ENCODE results near the gene ATRX. TPM values are rescaled to one million over a fixed set of nuclear protein-coding genes. Genes with fewer than 3 reads are reported as not detected.

ATRX gene
- total and polyA plus RNA-seq, 2 of the 8 experiments (the other 6 are each of a cell fraction or from before 2014, with no cell fraction given), result 28.4 to 97.8 TPM

DNA sequence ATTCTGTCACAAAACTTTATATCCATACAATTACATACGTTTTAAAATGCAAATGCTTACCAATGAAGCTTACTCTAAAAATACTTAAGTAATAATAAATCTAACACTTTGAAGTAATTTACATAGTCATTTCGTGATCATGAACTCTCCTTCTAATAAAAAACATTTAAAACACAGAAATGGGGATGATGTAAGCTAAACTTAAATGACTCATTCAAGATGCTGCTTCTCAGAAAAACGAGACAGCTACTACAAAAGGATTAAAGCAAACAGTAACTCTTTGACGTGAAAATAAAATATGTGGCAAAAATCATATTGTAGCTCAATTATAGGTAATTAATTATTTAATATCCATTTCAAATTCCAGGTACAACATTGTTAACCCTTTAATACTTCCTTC lies 190.2 kb downstream of the ATRX start:
- 95% methylated on average over 4 of the region's 4 CpGs; no CpG with 5 or more reads in 1 of the 2 experiments for WGBS, 2 experiments (ENCODE audit: extremely low coverage in 1 of 2, insufficient coverage in 1 of 2, insufficient read length in 1 of 2, insufficient replicate concordance in 2 of 2, low coverage in 1 of 2, low lambda C conversion rate in 2 of 2, missing lambda C conversion rate in 1 of 2)
- H4K5ac ChIP-seq (ENCODE audit: insufficient read length, low read depth, low read length), result no peak overlapping the region
- H3K9me3 ChIP-seq (ENCODE audit: insufficient read depth in 2 of 2, low read depth in 1 of 2, low read length in 1 of 2), result no peaks in the 10 kb centered on the region
- FAIRE-seq (no peak), DNase-seq (ENCODE audit: low read depth in 1 of 2, low spot score in 2 of 2) (no peak)
- no peak overlapping the region for H2BK120ac ChIP-seq (replicated peaks; ENCODE audit: low read depth, low read length)
- no peak overlapping the region for H3K23ac ChIP-seq (ENCODE audit: insufficient read length)
- no peak overlapping the region for H3K18ac ChIP-seq (ENCODE audit: extremely low read depth, low read length)
- no peak overlapping the region for H3K14ac ChIP-seq (ENCODE audit: insufficient read length)
- H2AFZ ChIP-seq (ENCODE audit: low read length), result no peak overlapping the region
- TF ChIP-seq SIX5 (IDR thresholded peaks at IDR 0.05; ENCODE audit: low read depth, low read length), result no peak
- TF ChIP-seq, protein P1, sequence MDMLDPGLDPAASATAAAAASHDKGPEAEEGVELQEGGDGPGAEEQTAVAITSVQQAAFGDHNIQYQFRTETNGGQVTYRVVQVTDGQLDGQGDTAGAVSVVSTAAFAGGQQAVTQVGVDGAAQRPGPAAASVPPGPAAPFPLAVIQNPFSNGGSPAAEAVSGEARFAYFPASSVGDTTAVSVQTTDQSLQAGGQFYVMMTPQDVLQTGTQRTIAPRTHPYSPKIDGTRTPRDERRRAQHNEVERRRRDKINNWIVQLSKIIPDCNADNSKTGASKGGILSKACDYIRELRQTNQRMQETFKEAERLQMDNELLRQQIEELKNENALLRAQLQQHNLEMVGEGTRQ (IDR thresholded peaks at IDR 0.05; ENCODE audit: low read length), result no peak
- TF ChIP-seq, protein P2, sequence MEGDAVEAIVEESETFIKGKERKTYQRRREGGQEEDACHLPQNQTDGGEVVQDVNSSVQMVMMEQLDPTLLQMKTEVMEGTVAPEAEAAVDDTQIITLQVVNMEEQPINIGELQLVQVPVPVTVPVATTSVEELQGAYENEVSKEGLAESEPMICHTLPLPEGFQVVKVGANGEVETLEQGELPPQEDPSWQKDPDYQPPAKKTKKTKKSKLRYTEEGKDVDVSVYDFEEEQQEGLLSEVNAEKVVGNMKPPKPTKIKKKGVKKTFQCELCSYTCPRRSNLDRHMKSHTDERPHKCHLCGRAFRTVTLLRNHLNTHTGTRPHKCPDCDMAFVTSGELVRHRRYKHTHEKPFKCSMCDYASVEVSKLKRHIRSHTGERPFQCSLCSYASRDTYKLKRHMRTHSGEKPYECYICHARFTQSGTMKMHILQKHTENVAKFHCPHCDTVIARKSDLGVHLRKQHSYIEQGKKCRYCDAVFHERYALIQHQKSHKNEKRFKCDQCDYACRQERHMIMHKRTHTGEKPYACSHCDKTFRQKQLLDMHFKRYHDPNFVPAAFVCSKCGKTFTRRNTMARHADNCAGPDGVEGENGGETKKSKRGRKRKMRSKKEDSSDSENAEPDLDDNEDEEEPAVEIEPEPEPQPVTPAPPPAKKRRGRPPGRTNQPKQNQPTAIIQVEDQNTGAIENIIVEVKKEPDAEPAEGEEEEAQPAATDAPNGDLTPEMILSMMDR (IDR thresholded peaks at IDR 0.05; ENCODE audit: control extremely low read depth in 1 of 3, insufficient read depth in 1 of 3, low read depth in 1 of 3, low read length in 3 of 3), result no peak
- no peak for TF ChIP-seq HDAC6 (IDR thresholded peaks at IDR 0.05; ENCODE audit: low read depth, low read length)
- TF ChIP-seq GTF2F1 (IDR thresholded peaks at IDR 0.05; ENCODE audit: borderline replicate concordance, low read depth, low read length), result no peak
- TF ChIP-seq CHD2 (IDR thresholded peaks at IDR 0.05; ENCODE audit: low read length), result no peak
- H3K56ac ChIP-seq (replicated peaks; ENCODE audit: insufficient read length, low read depth, low read length), result no peak overlapping the region
- POLR2A ChIA-PET (ENCODE audit: partially characterized antibody), result interaction anchor here (0.6 kb wide), 1 partner anchor 512 kb away, joined by 3 read pairs; no protein-coding TSS in a partner anchor
- H2BK20ac ChIP-seq (ENCODE audit: low read length), result no peak overlapping the region
- no peaks in the 10 kb centered on the region for H3K23me2 ChIP-seq (ENCODE audit: low read depth, low read length)
- no peak overlapping the region for H2AK5ac ChIP-seq (ENCODE audit: low read depth, low read length)
- no peaks in the 10 kb centered on the region for H4K20me1 ChIP-seq (replicated peaks in 1 of 2; ENCODE audit: control insufficient read depth in 1 of 2, insufficient read depth in 2 of 2, low read length in 2 of 2)
- no peak overlapping the region for H3K9ac ChIP-seq (replicated peaks in 1 of 4; ENCODE audit: extremely low read depth in 1 of 4, low read depth in 3 of 4, low read length in 3 of 4)
- no peak overlapping the region for H3K4ac ChIP-seq (replicated peaks; ENCODE audit: insufficient read length, low read depth, low read length)
- H4K8ac ChIP-seq (ENCODE audit: extremely low read depth, insufficient read depth, low read length), result no peak overlapping the region
- no peak overlapping the region for H2BK12ac ChIP-seq (ENCODE audit: low read depth, low read length)
- no peak overlapping the region for H3K4me2 ChIP-seq (ENCODE audit: insufficient read depth in 1 of 2, low read depth in 2 of 2, low read length in 2 of 2)
- H3K79me1 ChIP-seq (ENCODE audit: low read depth, low read length), result no peaks in the 10 kb centered on the region
- no peak overlapping the region for H3K4me3 ChIP-seq (ENCODE audit: extremely low read depth in 1 of 4, insufficient read depth in 2 of 4, low read depth in 3 of 4, low read length in 4 of 4)
- no peaks in the 10 kb centered on the region for H3K27me3 ChIP-seq (replicated peaks in 1 of 4; ENCODE audit: control insufficient read depth in 3 of 4, extremely low read depth in 1 of 4, insufficient read depth in 3 of 4, low read length in 3 of 4)
- H3K27ac ChIP-seq (ENCODE audit: low read depth, low read length), result no peak overlapping the region
- no peaks in the 10 kb centered on the region for H3K4me1 ChIP-seq (replicated peaks in 1 of 4; ENCODE audit: control insufficient read depth in 3 of 4, insufficient read depth in 4 of 4, low read length in 3 of 4)
- no peak overlapping the region for H2BK15ac ChIP-seq (ENCODE audit: low read length)
- H3K79me2 ChIP-seq (ENCODE audit: control insufficient read depth in 1 of 2, insufficient read depth in 2 of 2, low read length in 2 of 2), result no peaks in the 10 kb centered on the region
- no peak overlapping the region for H2BK5ac ChIP-seq (ENCODE audit: low read depth, low read length)
- CTCF ChIA-PET (ENCODE audit: partially characterized antibody), result interaction anchor here (0.7 kb wide), 1 partner anchor 89 kb away, joined by 3 read pairs; no protein-coding TSS in a partner anchor
- H3K36me3 ChIP-seq (ENCODE audit: control insufficient read depth in 2 of 4, insufficient read depth in 4 of 4, low read length in 3 of 4), result peaks cover 0 to 19% (median 3%) of the 10 kb centered on the region in 4 experiments; a peak in 2 of 8 replicates
- H4K91ac ChIP-seq (replicated peaks; ENCODE audit: insufficient read length, low read length), result no peak overlapping the region

Measured in H1 (cell line).